ENCODE results near the gene RPRD1B. TPM values are rescaled to one million over a fixed set of nuclear protein-coding genes. Genes with fewer than 3 reads are reported as not detected.

Gene RPRD1B
- polyA plus RNA-seq, 2 of the 4 experiments (the other 2 are of a cell fraction), result 16.4 to 28.4 TPM

- H3K27ac ChIP-seq, result no peak overlapping the region
- DNase-seq (ENCODE audit: low read depth in 1 of 2, low spot score in 1 of 2) (no peak), FAIRE-seq (no peak), ATAC-seq (no peak)
- H3K4me1 ChIP-seq, result no peaks in the 10 kb centered on the region
- H3K4me2 ChIP-seq, result no peak overlapping the region
- H3K9me3 ChIP-seq, result peaks cover 33% of the 10 kb centered on the region
- no peak overlapping the region for H3K4me3 ChIP-seq
- 96% methylated on average over 3 of the region's 3 CpGs for WGBS (ENCODE audit: missing lambda C conversion rate)
- POLR2A ChIA-PET, result no interaction called here
- CTCF ChIA-PET, result interaction anchor here (1.1 to 6.2 kb wide), 4 partner anchors 9 to 147 kb away, joined by 3 to 40 read pairs (median 12); partner anchors contain the start of gene TGM2
- TF ChIP-seq HMGXB4 (CRISPR knock-in tag; IDR thresholded peaks at IDR 0.05; ENCODE audit: borderline replicate concordance) (no peak), NFE2L2 (conservative IDR thresholded peaks at IDR 0.05; ENCODE audit: low read length) (no peak), MYC (IDR thresholded peaks at IDR 0.05; ENCODE audit: borderline replicate concordance, low read length) (no peak)
Observed at GRCh38 chr20:38075161-38075998, 41.8 kb downstream of the RPRD1B start.

GRCh38 chr20:38076548-38076947 is 43.0 kb downstream of the RPRD1B start:
- no peaks in the 10 kb centered on the region for H3K4me1 ChIP-seq
- CTCF ChIA-PET, result interaction anchor here (0.6 to 6.2 kb wide), 4 partner anchors 19 to 150 kb away, joined by 3 to 40 read pairs (median 8); no protein-coding TSS in a partner anchor
- no peak overlapping the region for H3K27ac ChIP-seq
- TF ChIP-seq FOSL2 (IDR thresholded peaks at IDR 0.05) (no peak), FOSL2 (CRISPR knock-in tag; IDR thresholded peaks at IDR 0.05) (no peak), PHF8 (IDR thresholded peaks at IDR 0.05; ENCODE audit: borderline replicate concordance, low read depth) (no peak), ZC3H11A (IDR thresholded peaks at IDR 0.05) (no peak), HOXB13 (CRISPR knock-in tag; IDR thresholded peaks at IDR 0.05; ENCODE audit: low read depth) (no peak), RCOR1 (IDR thresholded peaks at IDR 0.05; ENCODE audit: low read depth, low read length) (no peak), REST (IDR thresholded peaks at IDR 0.05) (no peak), RFX5 (IDR thresholded peaks at IDR 0.05) (no peak), HOXB5 (CRISPR knock-in tag; IDR thresholded peaks at IDR 0.05) (no peak), BHLHE40 (IDR thresholded peaks at IDR 0.05; ENCODE audit: low read depth, low read length) (no peak), EHMT2 (IDR thresholded peaks at IDR 0.05; ENCODE audit: low read depth) (no peak), NR3C1 (IDR thresholded peaks at IDR 0.05) (no peak), HMGXB4 (CRISPR knock-in tag; IDR thresholded peaks at IDR 0.05; ENCODE audit: borderline replicate concordance) (no peak), GATA3 (IDR thresholded peaks at IDR 0.05; ENCODE audit: borderline replicate concordance) (no peak), EHF (CRISPR knock-in tag; IDR thresholded peaks at IDR 0.05) (no peak), MYC (IDR thresholded peaks at IDR 0.05; ENCODE audit: borderline replicate concordance, low read length) (no peak), CTCF (IDR thresholded peaks at IDR 0.05) (no peak)
- no peak overlapping the region for H3K4me2 ChIP-seq
- H3K4me3 ChIP-seq, result no peak overlapping the region
- no peak for FAIRE-seq
- POLR2A ChIA-PET, result interaction anchor here (0.6 kb wide), 1 partner anchor 145 kb away, joined by 5 read pairs; no protein-coding TSS in a partner anchor
- peaks cover 29% of the 10 kb centered on the region for H3K9me3 ChIP-seq
- ATAC-seq, result no peak
- DNase-seq (ENCODE audit: low read depth in 1 of 2, low spot score in 1 of 2), result no peak

Measured in A549 (cell line).